Gastrocnemius medialis (tissue), 4 donors: Measurements from ENCODE around the gene GLIPR1L2.

Experiments
- CTCF ChIP-seq, 5 experiments: fragments of 450-650 bp in 3 of 5; fragments of 200-600 bp in 2 of 5; sonication (generic) in 2 of 5; IDR thresholded peaks in 4 of 5; conservative IDR thresholded peaks in 1 of 5; 1 replicate in 4 of 5; 2 replicates in 1 of 5; pipeline ENCODE4 v1.5.1; 2016 to 2019; ENCODE audit warnings: antibody characterized with exemption in 5 of 5, mild to moderate bottlenecking in 3 of 5, moderate library complexity in 3 of 5
- POLR2A ChIP-seq, 2 donors: fragments of 450-650 bp; IDR thresholded peaks; one replicate each; pipeline ENCODE4 v1.6.1; 2017; ENCODE audit warnings: antibody characterized with exemption in 2 of 2, mild to moderate bottlenecking in 2 of 2, moderate library complexity in 2 of 2

DNA sequence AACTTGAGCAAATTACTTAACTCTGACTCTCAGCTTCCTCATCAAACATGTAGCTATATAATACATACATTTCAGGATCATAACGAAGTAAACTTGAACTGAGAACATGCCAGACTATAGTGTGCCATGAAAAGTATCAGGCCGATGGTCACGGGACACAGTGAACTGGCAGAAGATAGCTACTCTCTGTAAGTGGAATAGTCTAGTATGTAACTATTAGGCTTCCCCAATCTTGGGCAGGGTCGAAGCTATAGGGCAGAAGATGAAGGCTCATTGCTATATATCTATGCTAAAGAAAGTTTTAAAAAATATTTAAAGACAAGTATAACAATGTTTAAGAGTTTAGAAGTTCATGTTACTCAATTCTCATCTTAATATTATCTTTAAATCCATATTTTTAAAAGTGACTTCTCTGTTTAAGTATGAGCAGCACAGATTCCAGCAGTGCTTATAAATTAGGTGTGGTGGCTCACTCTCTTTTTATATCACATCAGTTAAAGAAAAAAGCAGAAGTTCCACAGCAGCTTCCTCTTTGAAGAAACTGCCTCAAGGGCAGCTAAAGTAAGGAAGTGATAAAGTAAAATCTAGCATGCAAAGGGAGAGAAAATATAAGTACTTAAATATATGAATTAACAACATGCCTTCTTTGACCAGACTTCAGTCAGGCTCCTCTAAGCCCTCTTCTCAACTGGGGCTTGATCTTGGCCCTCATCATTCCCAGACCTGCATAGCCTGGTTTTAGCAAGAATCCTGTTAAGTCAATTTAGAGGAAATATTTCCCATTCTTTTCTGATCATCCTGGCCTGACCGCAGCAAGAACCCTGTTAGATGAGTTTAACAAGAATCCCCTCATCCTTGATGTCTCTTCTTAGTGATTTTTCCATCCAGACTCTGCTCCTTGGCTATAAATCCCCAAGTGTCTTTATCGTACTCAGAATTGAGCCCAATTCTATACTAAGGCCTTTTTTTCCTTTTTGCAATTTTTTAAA is 81.3 kb downstream of the GLIPR1L2 start:
- TF ChIP-seq CTCF (IDR thresholded peaks at IDR 0.05 in 4 of 5, conservative IDR thresholded peaks at IDR 0.05 in 1 of 5) (no peak), POLR2A (IDR thresholded peaks at IDR 0.05) (no peak)
